Measurements from ENCODE around the gene C16orf74. TPM values are rescaled to one million over a fixed set of nuclear protein-coding genes. Genes with fewer than 3 reads are reported as not detected.

The C16orf74 gene
- total and polyA plus RNA-seq, 9 donors: 0.38 to 1.5 (median 0.63) TPM; not detected in 2

DNA sequence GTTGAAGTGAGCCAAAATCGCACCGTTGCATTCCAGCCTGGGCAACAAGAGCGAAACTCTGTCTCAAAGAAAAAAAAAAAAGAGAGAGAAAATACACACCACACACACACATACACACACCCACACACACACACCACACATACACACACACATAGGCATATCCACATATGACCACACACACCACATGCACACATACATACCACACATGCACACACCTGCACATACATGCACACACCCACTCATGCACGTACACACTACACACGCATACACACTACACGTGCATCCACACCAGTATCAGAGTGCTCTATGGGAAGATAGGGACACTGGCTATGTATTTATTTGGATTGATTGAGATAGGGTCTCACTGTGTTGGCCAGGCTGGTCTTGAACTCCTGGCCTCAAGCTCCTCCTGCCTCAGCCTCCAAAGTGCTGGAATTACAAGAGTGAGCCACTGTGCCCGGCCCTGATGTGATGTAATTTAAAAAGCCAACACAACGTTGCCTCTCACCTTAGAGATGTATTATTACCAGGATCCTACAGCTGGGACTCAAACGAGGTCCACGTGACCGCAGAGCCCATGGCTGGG lies 44.4 kb downstream of the C16orf74 start:
- Histone ChIP-seq H3K27ac (no peak overlapping the region), H3K9me3 (no peaks in the 10 kb centered on the region), H3K4me3 (no peak overlapping the region), H3K36me3 (no peaks in the 10 kb centered on the region), H3K4me1 (ENCODE audit: insufficient read depth) (no peaks in the 10 kb centered on the region), H3K27me3 (no peaks in the 10 kb centered on the region)
- 89 to 94% (median 90%) methylated on average over 11 of the region's 11 CpGs for WGBS, 3 donors
- intact Hi-C loops (cut with DNase I): no loop called here
- TF ChIP-seq EP300 (IDR thresholded peaks at IDR 0.05): no peak
- no peak for TF ChIP-seq POLR2A (IDR thresholded peaks at IDR 0.05)
- no peak for TF ChIP-seq CTCF (IDR thresholded peaks at IDR 0.05)
- no peak for DNase-seq

DNA sequence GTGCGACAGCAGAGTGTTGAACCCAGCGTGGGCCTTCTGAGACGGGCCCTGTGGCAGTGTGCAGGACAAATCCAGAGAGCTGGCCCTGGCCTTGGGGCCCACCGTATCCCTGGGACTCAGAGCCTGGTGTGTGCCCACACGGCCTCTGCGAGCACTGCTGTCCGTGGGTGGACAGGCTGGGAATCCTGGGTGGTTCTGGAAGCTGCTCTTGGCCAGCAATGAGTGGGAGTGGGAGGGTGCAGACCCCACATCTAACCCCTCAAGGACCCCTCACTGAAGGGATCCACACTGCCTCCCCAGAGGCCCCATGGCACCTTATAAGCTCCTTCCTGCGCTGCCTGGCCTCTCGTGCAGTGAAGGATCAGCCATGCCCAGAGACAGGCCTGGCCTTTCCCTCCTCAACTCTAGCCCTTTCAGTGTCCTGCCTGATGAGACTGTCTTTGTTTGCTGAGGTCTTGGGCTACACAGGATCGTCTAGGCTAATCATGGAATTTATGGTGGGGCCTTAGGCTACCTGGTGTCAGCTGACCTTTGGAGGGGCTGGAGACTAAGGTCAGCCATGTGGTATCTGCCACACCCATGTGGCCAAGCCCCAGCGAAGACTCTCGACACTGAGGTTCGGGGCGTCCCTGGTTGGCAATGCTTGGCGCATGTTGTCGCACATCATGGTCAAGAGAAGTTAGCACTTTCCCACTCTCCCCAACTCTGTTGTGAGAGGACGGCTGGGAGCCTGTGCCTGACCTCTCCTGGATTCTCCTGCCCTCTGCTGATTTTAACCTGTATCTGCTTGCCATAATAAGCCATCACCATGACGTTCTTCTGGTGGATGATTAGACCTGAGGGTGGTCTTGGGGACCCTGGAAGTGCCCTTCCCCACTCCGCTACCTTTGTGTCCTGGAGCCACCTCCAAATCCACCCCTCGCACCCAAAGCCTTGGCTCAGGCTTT lies 45.7 kb downstream of the C16orf74 start:
- DNase-seq: no peak
- H3K27ac ChIP-seq: no peak overlapping the region
- H3K4me1 ChIP-seq (ENCODE audit: insufficient read depth): no peaks in the 10 kb centered on the region
- no peaks in the 10 kb centered on the region for H3K9me3 ChIP-seq
- no peak overlapping the region for H3K4me3 ChIP-seq
- no peak for TF ChIP-seq EP300 (IDR thresholded peaks at IDR 0.05)
- no peak for TF ChIP-seq CTCF (IDR thresholded peaks at IDR 0.05)
- TF ChIP-seq POLR2A (IDR thresholded peaks at IDR 0.05): no peak
- WGBS, 3 donors: 89 to 92% (median 92%) methylated on average over 19 to 20 of the region's 20 CpGs
- no peaks in the 10 kb centered on the region for H3K36me3 ChIP-seq
- H3K27me3 ChIP-seq: no peaks in the 10 kb centered on the region
- intact Hi-C loops (cut with DNase I): no loop called here

GRCh38 chr16:85704011-85704410 lies 46.9 kb downstream of the C16orf74 start:
- Histone ChIP-seq H3K9me3 (no peaks in the 10 kb centered on the region), H3K4me1 (ENCODE audit: insufficient read depth) (no peaks in the 10 kb centered on the region), H3K27ac (no peak overlapping the region), H3K27me3 (no peaks in the 10 kb centered on the region), H3K36me3 (no peaks in the 10 kb centered on the region), H3K4me3 (no peak overlapping the region)
- 86 to 95% (median 90%) methylated on average over 11 of the region's 11 CpGs for WGBS, 3 donors
- intact Hi-C loops (cut with DNase I): no loop called here
- TF ChIP-seq CTCF (IDR thresholded peaks at IDR 0.05) (no peak), EP300 (IDR thresholded peaks at IDR 0.05) (no peak), POLR2A (IDR thresholded peaks at IDR 0.05) (no peak)
- DNase-seq: no peak

GRCh38 chr16:85699628-85700027 lies 51.3 kb downstream of the C16orf74 start:
- 29 to 52% (median 35%) methylated on average over 7 of the region's 7 CpGs for WGBS, 3 donors
- H3K27ac ChIP-seq: no peak overlapping the region

More at GRCh38 chr16:85699628-85700027, 51.3 kb downstream of the C16orf74 start:
- no peak overlapping the region for H3K4me3 ChIP-seq
- intact Hi-C loops (cut with DNase I): no loop called here
- H3K27me3 ChIP-seq: no peaks in the 10 kb centered on the region
- H3K4me1 ChIP-seq (ENCODE audit: insufficient read depth): no peaks in the 10 kb centered on the region
- TF ChIP-seq CTCF (IDR thresholded peaks at IDR 0.05): no peak
- TF ChIP-seq EP300 (IDR thresholded peaks at IDR 0.05): no peak
- TF ChIP-seq POLR2A (IDR thresholded peaks at IDR 0.05): no peak
- no peak for DNase-seq
- no peaks in the 10 kb centered on the region for H3K36me3 ChIP-seq
- H3K9me3 ChIP-seq: no peaks in the 10 kb centered on the region

Data from ovary (tissue), 9 donors.